Choroid plexus epithelial cell (primary cell): ENCODE data around the gene SYNPO2L.
"Not testable (repeated sequence)": the region's sequence is repeated elsewhere in the genome, so short reads cannot be mapped to it uniquely, and the experiment has no call there.

Experiments used
- DNase-seq: peaks from one replicate; pipeline ENCODE4 v3.0.0-alpha.2; 2010; ENCODE audit warnings: low read depth
- H3K4me3 ChIP-seq: 2 replicates; pipeline ENCODE4 v1.5.1; 2011; ENCODE audit warnings: low read depth, mild to moderate bottlenecking, control low read depth, low read length, moderate library complexity
- CTCF ChIP-seq: conservative IDR thresholded peaks from 2 replicates; pipeline ENCODE4 v1.5.1; 2011; ENCODE audit warnings: low read depth, mild to moderate bottlenecking, control low read depth, inconsistent platforms, low read length, moderate library complexity

SYNPO2L gene, protein sequence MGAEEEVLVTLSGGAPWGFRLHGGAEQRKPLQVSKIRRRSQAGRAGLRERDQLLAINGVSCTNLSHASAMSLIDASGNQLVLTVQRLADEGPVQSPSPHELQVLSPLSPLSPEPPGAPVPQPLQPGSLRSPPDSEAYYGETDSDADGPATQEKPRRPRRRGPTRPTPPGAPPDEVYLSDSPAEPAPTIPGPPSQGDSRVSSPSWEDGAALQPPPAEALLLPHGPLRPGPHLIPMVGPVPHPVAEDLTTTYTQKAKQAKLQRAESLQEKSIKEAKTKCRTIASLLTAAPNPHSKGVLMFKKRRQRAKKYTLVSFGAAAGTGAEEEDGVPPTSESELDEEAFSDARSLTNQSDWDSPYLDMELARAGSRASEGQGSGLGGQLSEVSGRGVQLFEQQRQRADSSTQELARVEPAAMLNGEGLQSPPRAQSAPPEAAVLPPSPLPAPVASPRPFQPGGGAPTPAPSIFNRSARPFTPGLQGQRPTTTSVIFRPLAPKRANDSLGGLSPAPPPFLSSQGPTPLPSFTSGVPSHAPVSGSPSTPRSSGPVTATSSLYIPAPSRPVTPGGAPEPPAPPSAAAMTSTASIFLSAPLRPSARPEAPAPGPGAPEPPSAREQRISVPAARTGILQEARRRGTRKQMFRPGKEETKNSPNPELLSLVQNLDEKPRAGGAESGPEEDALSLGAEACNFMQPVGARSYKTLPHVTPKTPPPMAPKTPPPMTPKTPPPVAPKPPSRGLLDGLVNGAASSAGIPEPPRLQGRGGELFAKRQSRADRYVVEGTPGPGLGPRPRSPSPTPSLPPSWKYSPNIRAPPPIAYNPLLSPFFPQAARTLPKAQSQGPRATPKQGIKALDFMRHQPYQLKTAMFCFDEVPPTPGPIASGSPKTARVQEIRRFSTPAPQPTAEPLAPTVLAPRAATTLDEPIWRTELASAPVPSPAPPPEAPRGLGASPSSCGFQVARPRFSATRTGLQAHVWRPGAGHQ

DNA sequence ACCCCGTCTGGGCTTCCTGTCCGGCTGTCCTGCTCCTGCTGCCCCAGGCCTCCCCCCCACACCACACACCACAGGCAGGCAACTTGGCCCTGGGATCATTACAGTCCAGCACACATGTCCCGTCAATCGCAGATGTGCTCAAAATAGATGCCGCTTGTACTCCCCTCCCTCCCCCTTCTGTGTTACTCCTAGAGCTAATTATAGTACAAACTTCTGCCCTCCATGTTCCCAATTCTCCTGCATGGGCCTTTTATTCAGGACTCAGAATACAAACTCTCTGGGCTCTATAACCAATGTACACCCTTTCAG lies at the start of gene SYNPO2L:
Gene SYNPO2L (minus strand): TSS at position 40 of the 309 bp plus-strand sequence. CDS start 107 bp downstream, outside the sequence.
- DNase-seq, result no peak
- H3K4me3 ChIP-seq, result no peak within 1 kb of the TSS
- TF ChIP-seq CTCF, result no peak

GRCh38 chr10:73703924-73704323 lies 48.1 kb upstream of the SYNPO2L start:
- not testable (repeated sequence) for DNase-seq, H3K4me3 ChIP-seq

GRCh38 chr10:73698819-73699218 lies 43.0 kb upstream of the SYNPO2L start:
- not testable (repeated sequence) for H3K4me3 ChIP-seq, DNase-seq

DNA sequence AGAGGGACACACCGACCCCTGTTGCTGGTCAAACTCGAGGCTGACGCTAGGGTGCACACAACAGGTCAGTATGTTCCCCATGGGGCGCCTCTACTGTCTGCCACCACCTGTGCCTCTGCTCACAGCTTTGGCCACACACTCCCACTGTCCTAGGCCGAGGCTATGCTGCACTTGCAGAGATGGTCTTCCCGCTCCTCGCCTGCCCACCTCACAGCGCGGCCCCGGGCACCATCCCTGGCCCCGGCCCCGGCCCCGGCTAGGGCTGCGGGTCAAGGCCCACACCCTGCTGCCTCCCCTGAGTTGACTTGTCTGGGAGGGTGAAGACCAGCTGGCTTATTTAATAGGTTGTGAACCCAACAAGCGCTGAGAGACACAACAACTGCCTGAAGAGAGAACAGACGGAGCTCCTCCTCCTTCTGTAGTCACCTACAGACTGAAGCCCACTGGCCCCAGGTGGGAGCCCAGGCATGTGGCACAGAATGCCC lies 41.9 kb upstream of the SYNPO2L start, which contains the start of gene AGAP5:
Gene AGAP5 (minus strand): TSS at position 435 of the 485 bp plus-strand sequence. CDS start 354 bp downstream, at position 81.
- not testable (repeated sequence) for H3K4me3 ChIP-seq

DNA sequence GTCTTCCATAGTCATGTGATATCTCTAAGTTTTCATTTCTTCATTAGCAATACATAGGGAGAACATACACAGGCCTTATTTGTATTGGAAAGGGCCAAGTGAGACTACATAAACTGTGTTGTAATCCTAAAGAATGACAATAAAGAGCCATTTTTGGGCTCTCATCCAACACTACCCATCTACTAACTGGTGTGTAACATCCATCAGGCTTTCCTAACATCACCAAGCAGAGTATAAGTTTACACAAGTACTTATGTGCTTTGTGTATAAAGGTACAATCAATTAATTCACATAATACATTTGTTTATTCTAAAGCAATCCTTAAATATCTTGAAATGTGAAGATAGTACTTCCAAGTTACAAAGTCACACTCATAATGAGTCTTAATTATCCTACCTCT lies 39.5 kb upstream of the SYNPO2L start:
- peak; percentile 35 for DNase-seq
- H3K4me3 ChIP-seq, result not testable (repeated sequence)

More for the DNA sequence above, 41.9 kb upstream of the SYNPO2L start, which contains the start of gene AGAP5:
- DNase-seq, result not testable (repeated sequence)

- DNase-seq, H3K4me3 ChIP-seq: not testable (repeated sequence)
Measured at GRCh38 chr10:73690755-73691154, 34.9 kb upstream of the SYNPO2L start.

DNA sequence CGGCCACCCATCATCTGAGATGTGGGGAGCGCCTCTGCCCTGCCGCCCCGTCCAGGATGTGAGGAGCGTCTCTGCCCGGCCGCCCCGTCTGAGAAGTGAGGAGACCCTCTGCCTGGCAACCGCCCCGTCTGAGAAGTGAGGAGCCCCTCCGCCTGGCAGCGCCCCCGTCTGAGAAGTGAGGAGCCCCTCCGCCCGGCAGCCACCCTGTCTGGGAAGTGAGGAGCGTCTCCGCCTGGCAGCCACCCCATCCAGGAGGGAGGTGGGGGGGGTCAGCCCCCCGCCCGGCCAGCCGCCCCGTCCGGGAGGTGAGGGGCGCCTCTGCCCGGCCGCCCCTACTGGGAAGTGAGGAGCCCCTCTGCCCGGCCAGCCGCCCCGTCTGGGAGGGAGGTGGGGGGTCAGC lies 33.8 kb upstream of the SYNPO2L start:
- DNase-seq, H3K4me3 ChIP-seq: not testable (repeated sequence)

- not testable (repeated sequence) for H3K4me3 ChIP-seq, DNase-seq
Measured at GRCh38 chr10:73687641-73688040, 31.8 kb upstream of the SYNPO2L start.

- H3K4me3 ChIP-seq, DNase-seq: not testable (repeated sequence)
Measured at GRCh38 chr10:73674546-73674945, 18.7 kb upstream of the SYNPO2L start.

- H3K4me3 ChIP-seq, DNase-seq: not testable (repeated sequence)
Measured at GRCh38 chr10:73668378-73668777, 12.5 kb upstream of the SYNPO2L start.

- not testable (repeated sequence) for H3K4me3 ChIP-seq, DNase-seq
Measured at GRCh38 chr10:73666153-73666809, 10.5 kb upstream of the SYNPO2L start.

DNA sequence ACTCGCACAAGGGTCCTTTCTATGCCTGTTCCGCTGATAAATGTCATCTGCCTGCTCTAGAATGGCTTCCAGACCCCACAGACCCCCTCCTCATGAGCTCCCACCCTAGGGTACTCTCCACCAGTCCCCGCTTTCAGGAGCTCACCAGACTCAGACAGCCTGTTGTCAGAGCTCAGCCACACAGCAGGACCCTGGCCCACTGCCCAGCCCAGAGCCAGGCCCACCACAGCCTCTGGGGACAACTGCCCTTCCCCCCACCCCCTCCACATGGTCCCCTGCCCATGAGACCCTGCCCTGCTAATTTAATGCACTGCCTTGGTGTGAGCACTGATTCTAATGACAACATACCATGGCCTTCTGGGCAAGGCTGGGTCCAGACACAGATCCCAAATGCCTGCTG lies 9.8 kb upstream of the SYNPO2L start:
- not testable (repeated sequence) for H3K4me3 ChIP-seq, DNase-seq

DNA sequence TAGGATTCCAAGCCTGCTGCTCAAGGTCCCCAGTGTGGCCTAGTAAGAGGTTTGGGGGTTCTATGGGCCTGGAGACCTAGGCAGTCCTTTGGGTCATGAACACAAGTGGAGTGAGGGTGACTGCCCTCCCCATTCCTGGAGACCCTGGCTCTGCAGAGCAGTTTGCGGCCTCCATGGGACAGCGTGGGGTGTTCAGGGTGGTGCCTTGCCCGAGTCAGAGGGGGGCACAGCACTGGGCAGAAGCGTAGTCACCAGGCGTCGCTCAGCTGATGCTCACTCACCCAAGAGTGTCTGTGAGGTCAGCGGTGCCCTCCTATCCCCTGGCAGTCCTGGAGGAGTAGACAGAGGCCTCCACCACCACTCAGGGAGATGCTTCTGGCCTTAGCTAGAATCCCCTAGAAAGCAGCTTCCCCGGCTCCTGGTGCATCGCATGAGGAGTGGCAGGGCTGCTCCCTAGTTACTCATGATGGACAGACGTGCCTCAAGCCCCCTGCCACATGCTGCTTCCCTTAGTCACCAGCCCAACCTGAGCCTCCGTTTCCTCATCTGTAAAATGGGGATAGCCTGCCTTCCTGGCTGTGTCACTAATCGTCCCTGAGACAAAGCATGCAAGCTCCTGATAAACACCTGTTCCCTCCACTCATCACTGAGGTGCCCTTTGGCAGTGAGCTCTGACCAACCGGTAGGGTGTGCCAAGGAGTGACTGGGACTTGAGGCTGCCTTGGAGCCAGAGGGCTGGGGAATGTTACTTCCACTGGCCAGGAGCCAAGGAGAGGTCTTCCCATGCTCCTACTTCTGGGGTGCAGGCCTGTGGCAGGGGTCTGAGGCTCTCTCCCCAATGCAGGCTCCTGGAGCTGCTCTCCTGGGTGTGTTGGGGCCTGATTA lies 8.6 kb upstream of the SYNPO2L start:
- not testable (repeated sequence) for DNase-seq, H3K4me3 ChIP-seq

DNA sequence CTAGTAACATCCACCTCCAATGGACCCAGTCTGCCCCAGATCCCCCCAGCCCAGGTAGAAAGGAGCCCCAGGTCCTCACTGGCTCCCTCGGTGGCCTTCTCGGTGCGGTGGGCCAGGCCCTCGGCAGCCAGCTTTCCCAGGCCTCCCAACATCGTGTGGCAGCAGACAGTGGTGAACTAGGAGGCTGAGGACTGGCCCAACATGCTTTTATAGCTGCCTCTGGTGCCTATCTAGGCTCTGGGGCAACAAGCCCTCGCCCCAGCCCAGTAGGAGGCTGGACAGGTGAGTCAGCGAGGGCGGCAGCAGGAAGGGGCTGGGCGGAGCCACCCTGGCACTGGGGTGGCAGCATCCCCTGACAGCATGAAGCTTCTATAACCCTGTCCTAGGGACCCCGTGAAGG lies 7.8 kb upstream of the SYNPO2L start:
- DNase-seq, H3K4me3 ChIP-seq: not testable (repeated sequence)

DNA sequence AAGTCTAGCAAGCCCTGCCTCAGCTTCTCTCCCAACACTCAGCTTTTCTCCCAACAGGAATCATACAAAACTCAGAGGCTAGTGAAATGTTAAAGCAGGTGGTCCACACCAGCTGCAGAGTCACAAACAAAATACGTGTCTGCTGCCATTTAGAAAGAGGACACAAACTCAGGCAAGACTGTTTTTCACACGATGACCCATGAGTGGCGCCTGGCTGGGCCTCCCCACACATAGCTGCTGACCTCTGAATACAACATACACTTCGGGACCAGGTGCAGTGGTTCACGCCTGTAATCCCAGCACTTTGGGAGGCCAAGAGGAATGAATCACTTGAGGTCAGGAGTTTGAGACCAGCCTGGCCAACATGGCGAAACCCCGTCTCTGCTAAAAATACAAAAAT lies 6.9 kb upstream of the SYNPO2L start:
- DNase-seq, result not testable (repeated sequence)

More for the DNA sequence above, 6.9 kb upstream of the SYNPO2L start:
- H3K4me3 ChIP-seq, result not testable (repeated sequence)
